Gastroesophageal sphincter (tissue), 4 donors: ENCODE data around the gene CDV3. TPM values are rescaled to one million over a fixed set of nuclear protein-coding genes. Genes with fewer than 3 reads are reported as not detected.

Source experiments
- ATAC-seq: fragments of 150-250 bp; one replicate; pipeline ENCODE4 v1.9.1; 2016; ENCODE audit warnings: mild to moderate bottlenecking, moderate library complexity
- H3K27ac ChIP-seq, 4 donors: fragments of 200-600 bp; sonication (generic) in 3 of 4; 1 replicate in 3 of 4; 2 replicates in 1 of 4; pipeline ENCODE4 v1.5.1; 2016 to 2019
- H3K27me3 ChIP-seq: fragments of 200-600 bp; sonication (generic); one replicate; pipeline ENCODE4 v1.5.1; 2019
- H3K36me3 ChIP-seq, 2 donors: fragments of 200-600 bp; sonication (generic); one replicate each; pipeline ENCODE4 v1.5.1; 2019; ENCODE audit warnings: control low read depth in 1 of 2
- H3K4me1 ChIP-seq, 3 donors: fragments of 200-600 bp; sonication (generic); 1 replicate in 2 of 3; 2 replicates in 1 of 3; pipeline ENCODE4 v1.5.1; 2016 to 2019; ENCODE audit warnings: control low read depth in 2 of 3
- H3K4me3 ChIP-seq, 2 donors: fragments of 200-600 bp; sonication (generic); one replicate each; pipeline ENCODE4 v1.5.1; 2019; ENCODE audit warnings: mild to moderate bottlenecking in 1 of 2, moderate library complexity in 1 of 2
- H3K9me3 ChIP-seq, 3 donors: fragments of 200-600 bp; sonication (generic); one replicate each; pipeline ENCODE4 v1.5.1; 2017 to 2019; ENCODE audit warnings: control low read depth in 2 of 3
- CTCF ChIP-seq, 4 experiments: fragments of 200-600 bp in 2 of 4; fragments of 450-650 bp in 2 of 4; sonication (generic) in 1 of 4; IDR thresholded peaks; one replicate each; pipeline ENCODE4 v1.5.1; 2017 to 2019; ENCODE audit warnings: antibody characterized with exemption in 4 of 4, mild to moderate bottlenecking in 2 of 4, moderate library complexity in 2 of 4
- EP300 ChIP-seq: sonication (generic); formaldehyde crosslinking; IDR thresholded peaks from one replicate; pipeline ENCODE4 v1.6.1; 2017; ENCODE audit warnings: antibody characterized with exemption, mild to moderate bottlenecking
- POLR2A ChIP-seq, 2 donors: fragments of 450-650 bp; IDR thresholded peaks; one replicate each; pipeline ENCODE4 v1.6.1; 2017; ENCODE audit warnings: antibody characterized with exemption in 2 of 2, mild to moderate bottlenecking in 2 of 2, moderate library complexity in 1 of 2
- POLR2AphosphoS5 ChIP-seq: sonication (generic); formaldehyde crosslinking; IDR thresholded peaks from one replicate; pipeline ENCODE4 v1.6.1; 2017; ENCODE audit warnings: antibody characterized with exemption
- WGBS, 2 donors: methylation state at CpG; one replicate each; pipeline ENCODE4 v1.1.5; 2018; ENCODE audit warnings: low coverage in 1 of 2; 5-methylcytosine and 5-hydroxymethylcytosine counted together
- total RNA-seq, 4 donors: library from RNA; depleted of rRNA; stranded (reverse); fragments of >200 nt; gene quantifications; one replicate each; pipeline ENCODE4 v1.1.0, GENCODE V29; 2016

Gene CDV3
- total RNA-seq, 4 donors from 2014 or later, result 152 to 293 (median 221) TPM

- Histone ChIP-seq H3K9me3 (peaks cover 0 to 15% (median 0%) of the 10 kb centered on the region in 3 donors), H3K27ac (no peak overlapping the region), H3K27me3 (no peaks in the 10 kb centered on the region), H3K36me3 (no peaks in the 10 kb centered on the region), H3K4me3 (no peak overlapping the region), H3K4me1 (peaks cover 0 to 3% (median 0%) of the 10 kb centered on the region in 3 donors)
- TF ChIP-seq POLR2AphosphoS5 (no peak), POLR2A (IDR thresholded peaks at IDR 0.05) (no peak), CTCF (IDR thresholded peaks at IDR 0.05) (no peak), EP300 (no peak)
- ATAC-seq, result no peak
- WGBS, 2 donors, result no CpG with 5 or more reads among the region's 2 CpGs
Observed at GRCh38 chr3:133561679-133562078, 11.8 kb upstream of the CDV3 start.

- Histone ChIP-seq H3K4me1 (peaks cover 0 to 3% (median 0%) of the 10 kb centered on the region in 3 donors), H3K27ac (no peak overlapping the region), H3K9me3 (peaks cover 0 to 15% (median 0%) of the 10 kb centered on the region in 3 donors), H3K4me3 (no peak overlapping the region), H3K27me3 (no peaks in the 10 kb centered on the region), H3K36me3 (no peaks in the 10 kb centered on the region)
- TF ChIP-seq POLR2A (IDR thresholded peaks at IDR 0.05) (no peak), POLR2AphosphoS5 (no peak), CTCF (IDR thresholded peaks at IDR 0.05) (no peak), EP300 (no peak)
- no CpG with 5 or more reads among the region's 1 CpG for WGBS, 2 donors
- no peak for ATAC-seq
Observed at GRCh38 chr3:133562376-133562775, 11.1 kb upstream of the CDV3 start.

GRCh38 chr3:133563186-133563591 is 10.3 kb upstream of the CDV3 start:
- ATAC-seq, result no peak
- no peaks in the 10 kb centered on the region for H3K36me3 ChIP-seq
- 39 to 49% methylated on average over 2 to 4 of the region's 5 CpGs for WGBS, 2 donors
- no peaks in the 10 kb centered on the region for H3K27me3 ChIP-seq
- TF ChIP-seq EP300 (no peak), POLR2AphosphoS5 (no peak), CTCF (IDR thresholded peaks at IDR 0.05) (no peak), POLR2A (IDR thresholded peaks at IDR 0.05) (no peak)
- no peak overlapping the region for H3K4me3 ChIP-seq
- H3K9me3 ChIP-seq, result peaks cover 0 to 15% (median 0%) of the 10 kb centered on the region in 3 donors
- peaks cover 0 to 3% (median 0%) of the 10 kb centered on the region in 3 donors for H3K4me1 ChIP-seq
- no peak overlapping the region for H3K27ac ChIP-seq

- H3K27ac ChIP-seq, result no peak overlapping the region
- WGBS, 2 donors, result 42 to 90% methylated on average over 1 of the region's 1 CpG
- ATAC-seq, result no peak
Observed at GRCh38 chr3:133563816-133564215, 9.7 kb upstream of the CDV3 start.

More at GRCh38 chr3:133563816-133564215, 9.7 kb upstream of the CDV3 start:
- peaks cover 0 to 12% (median 0%) of the 10 kb centered on the region in 3 donors for H3K9me3 ChIP-seq
- no peaks in the 10 kb centered on the region for H3K36me3 ChIP-seq
- no peaks in the 10 kb centered on the region for H3K27me3 ChIP-seq
- peaks cover 0 to 3% (median 0%) of the 10 kb centered on the region in 3 donors for H3K4me1 ChIP-seq
- no peak overlapping the region for H3K4me3 ChIP-seq
- TF ChIP-seq CTCF (IDR thresholded peaks at IDR 0.05), result no peak
- no peak for TF ChIP-seq POLR2A (IDR thresholded peaks at IDR 0.05)
- no peak for TF ChIP-seq POLR2AphosphoS5
- no peak for TF ChIP-seq EP300
